Suprapubic skin (tissue), 4 donors: Measurements from ENCODE around the gene SLC22A3. TPM values are rescaled to one million over a fixed set of nuclear protein-coding genes. Genes with fewer than 3 reads are reported as not detected.

Source experiments
- DNase-seq, 2 donors: peaks; one replicate each; pipeline ENCODE4 v3.0.0-alpha.2; 2019; ENCODE audit warnings: low spot score in 2 of 2
- H3K27ac ChIP-seq: fragments of 200-600 bp; sonication (generic); one replicate; pipeline ENCODE4 v1.5.1; 2019
- H3K27me3 ChIP-seq: fragments of 200-600 bp; sonication (generic); one replicate; pipeline ENCODE4 v1.5.1; 2019
- H3K36me3 ChIP-seq: fragments of 200-600 bp; sonication (generic); one replicate; pipeline ENCODE4 v1.5.1; 2019
- H3K4me1 ChIP-seq: fragments of 200-600 bp; sonication (generic); one replicate; pipeline ENCODE4 v1.5.1; 2019
- H3K4me3 ChIP-seq: fragments of 200-600 bp; sonication (generic); one replicate; pipeline ENCODE4 v1.5.1; 2019; ENCODE audit warnings: mild to moderate bottlenecking
- H3K9me3 ChIP-seq: fragments of 200-600 bp; sonication (generic); one replicate; pipeline ENCODE4 v1.5.1; 2019
- CTCF ChIP-seq, 2 donors: fragments of 200-600 bp in 1 of 2; fragments of 450-650 bp in 1 of 2; sonication (generic) in 1 of 2; IDR thresholded peaks; one replicate each; pipeline ENCODE4 v1.5.1; 2016 to 2019; ENCODE audit warnings: antibody characterized with exemption in 2 of 2, mild to moderate bottlenecking in 1 of 2, moderate library complexity in 1 of 2
- EP300 ChIP-seq: sonication (generic); formaldehyde crosslinking; IDR thresholded peaks from one replicate; pipeline ENCODE4 v1.6.1; 2017; ENCODE audit warnings: antibody characterized with exemption
- POLR2A ChIP-seq, 2 donors: fragments of 450-650 bp; IDR thresholded peaks; one replicate each; pipeline ENCODE4 v1.6.1; 2017; ENCODE audit warnings: antibody characterized with exemption in 2 of 2, mild to moderate bottlenecking in 2 of 2, moderate library complexity in 2 of 2
- POLR2AphosphoS5 ChIP-seq, 3 donors: sonication (generic); formaldehyde crosslinking; IDR thresholded peaks; one replicate each; pipeline ENCODE4 v1.6.1; 2017; ENCODE audit warnings: antibody characterized with exemption in 3 of 3
- WGBS: methylation state at CpG from one replicate; pipeline ENCODE4 v1.1.5; 2018; 5-methylcytosine and 5-hydroxymethylcytosine counted together
- total RNA-seq, 4 donors: library from RNA; depleted of rRNA; stranded (reverse); fragments of >200 nt; gene quantifications; one replicate each; pipeline ENCODE4 v1.1.0, GENCODE V29; 2016

SLC22A3 gene
- total RNA-seq, 4 donors from 2014 or later, result 13.3 to 15.8 (median 15.7) TPM

- Histone ChIP-seq H3K4me3 (no peak overlapping the region), H3K4me1 (peaks cover 24% of the 10 kb centered on the region), H3K9me3 (no peaks in the 10 kb centered on the region), H3K27me3 (no peaks in the 10 kb centered on the region), H3K27ac (no peak overlapping the region), H3K36me3 (no peaks in the 10 kb centered on the region)
- DNase-seq, result no peak
- 94% methylated on average over 2 of the region's 2 CpGs for WGBS
- no peak for TF ChIP-seq EP300
- TF ChIP-seq POLR2AphosphoS5 (IDR thresholded peaks at IDR 0.05), result no peak
- no peak for TF ChIP-seq CTCF (IDR thresholded peaks at IDR 0.05)
- TF ChIP-seq POLR2A (IDR thresholded peaks at IDR 0.05), result no peak
Measured at GRCh38 chr6:160375561-160375949, 27.4 kb downstream of the SLC22A3 start.

GRCh38 chr6:160376445-160376844 is 28.3 kb downstream of the SLC22A3 start:
- Histone ChIP-seq H3K4me1 (peaks cover 24% of the 10 kb centered on the region), H3K27me3 (no peaks in the 10 kb centered on the region), H3K27ac (no peak overlapping the region), H3K36me3 (no peaks in the 10 kb centered on the region), H3K9me3 (no peaks in the 10 kb centered on the region), H3K4me3 (no peak overlapping the region)
- WGBS, result 88% methylated on average over 2 of the region's 2 CpGs
- no peak for DNase-seq
- no peak for TF ChIP-seq CTCF (IDR thresholded peaks at IDR 0.05)
- TF ChIP-seq EP300, result no peak
- TF ChIP-seq POLR2AphosphoS5 (IDR thresholded peaks at IDR 0.05), result no peak
- TF ChIP-seq POLR2A (IDR thresholded peaks at IDR 0.05), result no peak

- no peak for DNase-seq
- Histone ChIP-seq H3K9me3 (no peaks in the 10 kb centered on the region), H3K36me3 (no peaks in the 10 kb centered on the region), H3K27me3 (no peaks in the 10 kb centered on the region), H3K4me3 (no peak overlapping the region), H3K4me1 (peaks cover 24% of the 10 kb centered on the region), H3K27ac (peak overlapping the region; percentile 62)
- WGBS, result 45% methylated on average over 5 of the region's 5 CpGs
- no peak for TF ChIP-seq POLR2AphosphoS5 (IDR thresholded peaks at IDR 0.05)
- no peak for TF ChIP-seq CTCF (IDR thresholded peaks at IDR 0.05)
- no peak for TF ChIP-seq POLR2A (IDR thresholded peaks at IDR 0.05)
- no peak for TF ChIP-seq EP300
Measured at GRCh38 chr6:160378218-160378617, 30.0 kb downstream of the SLC22A3 start.

GRCh38 chr6:160378882-160379281 is 30.7 kb downstream of the SLC22A3 start:
- Histone ChIP-seq H3K9me3 (no peaks in the 10 kb centered on the region), H3K36me3 (no peaks in the 10 kb centered on the region), H3K4me1 (peaks cover 24% of the 10 kb centered on the region), H3K27me3 (no peaks in the 10 kb centered on the region), H3K27ac (peak overlapping the region; percentile 62), H3K4me3 (no peak overlapping the region)
- DNase-seq, result no peak
- TF ChIP-seq CTCF (IDR thresholded peaks at IDR 0.05), result no peak
- TF ChIP-seq EP300, result no peak
- TF ChIP-seq POLR2A (IDR thresholded peaks at IDR 0.05), result no peak
- TF ChIP-seq POLR2AphosphoS5 (IDR thresholded peaks at IDR 0.05), result no peak
- 56% methylated on average over 4 of the region's 4 CpGs for WGBS

- Histone ChIP-seq H3K36me3 (no peaks in the 10 kb centered on the region), H3K4me1 (peaks cover 23% of the 10 kb centered on the region), H3K4me3 (no peak overlapping the region), H3K9me3 (no peaks in the 10 kb centered on the region), H3K27me3 (no peaks in the 10 kb centered on the region), H3K27ac (peak overlapping the region; percentile 62)
- TF ChIP-seq POLR2A (IDR thresholded peaks at IDR 0.05) (no peak), EP300 (no peak), CTCF (IDR thresholded peaks at IDR 0.05) (no peak), POLR2AphosphoS5 (IDR thresholded peaks at IDR 0.05) (no peak)
- DNase-seq, result no peak
Measured at GRCh38 chr6:160379466-160379865, 31.3 kb downstream of the SLC22A3 start.
